Right lung (tissue), 5 donors: ENCODE results near the gene TRMT6. TPM values are rescaled to one million over a fixed set of nuclear protein-coding genes. Genes with fewer than 3 reads are reported as not detected.

Experiments used
- DNase-seq, 2 donors: peaks; one replicate each; pipeline ENCODE4 v3.0.0-alpha.2; 2013
- polyA plus RNA-seq, 5 donors: library from polyadenylated mRNA; unstranded; fragments of 120-200 nt; gene quantifications; one replicate each; pipeline versions ENCODE4 v1.2.1 to v1.2.3, GENCODE V29; 2013; ENCODE audit warnings: inconsistent platforms in 1 of 5, low replicate concordance in 1 of 5; ENCODE audit not compliant: insufficient read length in 5 of 5, insufficient read depth in 1 of 5

TRMT6 gene
- polyA plus RNA-seq, 5 donors = 11.9 to 14.5 (median 12.8) TPM

GRCh38 chr20:5967469-5967868 is 17.1 kb upstream of the TRMT6 start:
- DNase-seq = no peak

- no peak for DNase-seq
Measured at GRCh38 chr20:5949943-5950270, 426 bp downstream of the TRMT6 start.

- DNase-seq = no peak
Measured at GRCh38 chr20:5947276-5947675, 3.1 kb downstream of the TRMT6 start.

DNA sequence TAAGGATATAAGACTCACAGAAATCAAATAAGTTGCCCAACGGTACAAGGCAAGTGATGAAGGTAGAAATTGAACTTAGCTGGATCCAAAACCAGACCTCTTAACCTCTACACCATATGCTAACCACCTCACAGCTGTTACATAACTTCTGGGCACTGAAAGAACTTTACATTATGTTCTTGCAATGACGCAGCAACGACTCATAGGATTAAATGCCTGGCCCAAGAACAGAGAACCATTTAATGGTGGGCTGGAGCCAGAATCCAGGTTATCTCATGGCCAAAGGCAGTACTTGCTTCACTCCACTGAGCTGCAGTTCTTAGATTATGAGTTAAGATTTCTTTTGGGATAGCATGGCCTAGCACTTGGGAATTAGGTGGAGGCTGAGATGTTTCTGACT is 4.4 kb downstream of the TRMT6 start:
- no peak for DNase-seq

DNA sequence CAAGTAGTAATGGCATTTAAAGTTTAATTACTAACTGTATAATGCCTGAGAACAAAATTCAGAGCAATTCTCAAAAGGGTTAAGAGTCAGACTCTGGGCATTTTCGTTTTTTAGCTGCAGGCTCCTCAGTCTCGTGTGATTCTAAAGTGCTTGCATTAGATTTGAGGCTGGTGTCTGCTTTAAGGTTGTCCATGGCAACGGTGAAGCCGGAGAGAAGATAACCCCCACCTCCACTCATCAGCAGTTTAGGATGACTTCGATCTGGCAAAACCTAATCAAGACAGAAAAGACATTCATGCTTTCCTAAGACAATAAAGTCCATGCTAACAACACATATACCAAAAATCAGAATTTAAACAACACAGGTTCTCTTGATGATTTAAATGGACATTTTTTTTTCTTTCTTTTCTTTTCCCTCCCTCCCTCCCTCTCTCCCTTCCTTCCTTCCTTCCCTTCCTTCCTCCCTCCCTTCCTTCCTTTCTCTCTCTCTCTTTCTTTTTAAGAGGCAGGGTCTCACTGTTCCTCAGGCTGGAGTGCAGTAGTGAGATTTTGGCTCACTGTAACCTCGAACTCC is 11.8 kb downstream of the TRMT6 start:
- DNase-seq = no peak

DNA sequence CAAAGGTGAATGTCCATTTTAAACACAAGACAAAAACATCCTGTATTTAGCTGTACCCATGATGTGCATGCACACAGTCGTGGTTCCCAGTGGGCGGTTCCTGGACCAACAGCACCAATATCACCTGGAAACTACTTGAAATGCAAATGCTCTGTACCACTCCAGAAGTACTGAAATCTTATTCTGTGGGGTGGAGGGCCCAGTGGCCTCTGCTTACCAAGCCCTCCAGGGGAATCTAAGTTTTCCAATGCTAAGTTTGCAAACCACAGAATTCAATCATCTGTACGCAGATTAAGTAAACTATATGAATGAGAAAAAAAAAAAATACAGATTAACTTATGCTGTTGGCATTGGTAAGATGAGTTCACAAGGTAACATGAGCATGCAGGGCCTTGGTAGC is 14.1 kb downstream of the TRMT6 start:
- no peak for DNase-seq

DNA sequence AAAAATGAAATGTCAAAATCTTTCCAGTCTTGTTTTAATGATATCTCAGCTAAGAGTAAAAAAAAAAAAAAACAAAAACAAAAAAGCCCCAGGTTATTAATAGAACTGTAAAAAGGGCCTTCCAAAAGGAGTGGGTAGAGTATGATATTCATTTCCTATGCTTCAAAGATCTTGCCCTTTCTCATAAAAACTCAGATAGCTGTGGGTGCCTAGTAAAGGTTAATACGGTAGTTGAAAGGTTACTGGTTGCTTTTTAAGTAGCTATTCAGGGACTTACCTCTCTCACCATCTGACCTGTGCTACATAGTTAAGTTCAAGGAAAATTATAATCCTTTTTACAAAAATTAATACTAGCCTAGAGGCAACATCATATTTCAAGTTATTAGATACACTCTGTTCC is 14.9 kb downstream of the TRMT6 start:
- no peak for DNase-seq

- no peak for DNase-seq
Measured at GRCh38 chr20:5933802-5934436, 16.4 kb downstream of the TRMT6 start.

GRCh38 chr20:5932796-5933195 is 17.5 kb downstream of the TRMT6 start:
- DNase-seq = no peak

DNA sequence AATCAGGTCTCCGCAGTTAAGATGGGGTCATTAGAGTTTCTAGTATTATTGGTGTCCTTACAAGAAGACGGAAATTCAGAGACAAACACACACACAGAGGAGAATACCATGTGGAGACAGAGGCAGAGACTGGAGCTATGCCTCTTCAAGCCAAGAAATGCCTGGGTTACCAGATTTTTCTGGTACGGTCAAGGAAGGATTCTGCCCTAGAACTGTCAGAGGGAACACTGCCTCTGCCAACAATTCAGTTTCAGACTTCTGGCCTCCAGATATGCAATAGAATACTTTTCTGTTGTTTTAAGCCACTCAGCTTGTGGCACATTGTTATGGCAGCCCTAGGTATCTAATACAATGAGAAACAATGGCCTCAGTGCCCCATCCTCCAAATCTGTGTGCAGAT is 18.9 kb downstream of the TRMT6 start:
- no peak for DNase-seq

GRCh38 chr20:5928836-5929715 is 21.3 kb downstream of the TRMT6 start:
- DNase-seq = no peak

- DNase-seq = no peak
Measured at GRCh38 chr20:5927749-5928462, 22.4 kb downstream of the TRMT6 start.

DNA sequence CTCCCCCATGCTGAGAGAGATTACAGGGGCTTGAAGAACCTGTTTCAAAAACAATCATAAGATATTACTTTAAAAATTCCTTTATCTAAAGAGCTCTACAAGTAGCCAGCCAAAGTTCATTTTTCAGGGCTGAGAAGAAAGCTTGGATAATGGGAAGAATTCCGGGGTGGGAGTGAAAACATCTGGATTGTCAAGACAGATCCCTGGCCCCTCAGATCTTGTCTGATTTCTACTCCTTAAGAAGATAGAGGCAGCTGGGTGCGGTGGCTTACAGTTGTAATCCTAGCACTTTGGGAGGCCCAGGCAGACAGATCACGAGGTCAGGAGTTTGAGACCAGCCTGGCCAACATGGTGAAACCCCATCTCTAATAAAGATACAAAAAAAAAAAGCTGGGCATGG is 24.8 kb downstream of the TRMT6 start:
- no peak for DNase-seq

- DNase-seq = no peak
Measured at GRCh38 chr20:5923493-5923892, 26.8 kb downstream of the TRMT6 start.

GRCh38 chr20:5920581-5920980 is 29.8 kb downstream of the TRMT6 start:
- no peak for DNase-seq

- DNase-seq = no peak
Measured at GRCh38 chr20:5919626-5920544, 30.4 kb downstream of the TRMT6 start.

GRCh38 chr20:5918856-5919625 is 31.3 kb downstream of the TRMT6 start:
- no peak for DNase-seq

- DNase-seq = no peak
Measured at GRCh38 chr20:5914859-5915258, 35.5 kb downstream of the TRMT6 start.

DNA sequence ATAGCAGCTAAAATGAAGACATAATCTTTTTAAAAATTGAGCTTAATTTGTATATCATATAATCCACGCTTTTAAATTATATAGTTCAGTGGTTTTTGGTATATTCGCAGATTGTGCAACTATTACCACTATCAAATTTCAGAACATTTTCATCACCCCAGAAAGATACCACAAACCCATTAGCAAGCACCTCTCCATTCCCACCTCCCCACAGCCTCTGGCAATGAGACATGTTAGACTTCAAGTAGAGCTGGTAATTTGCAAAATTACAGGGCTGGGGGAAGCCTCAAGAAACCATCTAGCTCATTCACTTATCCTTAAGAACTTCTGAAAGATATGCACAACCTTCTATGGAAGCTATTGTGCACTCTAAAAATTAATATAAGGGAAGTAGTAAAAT is 37.2 kb downstream of the TRMT6 start:
- no peak for DNase-seq

GRCh38 chr20:5910186-5910585 is 40.1 kb downstream of the TRMT6 start:
- DNase-seq = no peak

GRCh38 chr20:5908981-5909380 is 41.4 kb downstream of the TRMT6 start:
- DNase-seq = no peak
